HG03064 (cell line): ENCODE data around the gene CD151.

ENCODE experiments used
- ATAC-seq: cut with Tn5 transposase; IDR thresholded peaks from one replicate; pipeline ENCODE4 v1.9.1; 2021; ENCODE audit warnings: low read depth; ENCODE audit not compliant: unreplicated experiment

CD151 gene

DNA sequence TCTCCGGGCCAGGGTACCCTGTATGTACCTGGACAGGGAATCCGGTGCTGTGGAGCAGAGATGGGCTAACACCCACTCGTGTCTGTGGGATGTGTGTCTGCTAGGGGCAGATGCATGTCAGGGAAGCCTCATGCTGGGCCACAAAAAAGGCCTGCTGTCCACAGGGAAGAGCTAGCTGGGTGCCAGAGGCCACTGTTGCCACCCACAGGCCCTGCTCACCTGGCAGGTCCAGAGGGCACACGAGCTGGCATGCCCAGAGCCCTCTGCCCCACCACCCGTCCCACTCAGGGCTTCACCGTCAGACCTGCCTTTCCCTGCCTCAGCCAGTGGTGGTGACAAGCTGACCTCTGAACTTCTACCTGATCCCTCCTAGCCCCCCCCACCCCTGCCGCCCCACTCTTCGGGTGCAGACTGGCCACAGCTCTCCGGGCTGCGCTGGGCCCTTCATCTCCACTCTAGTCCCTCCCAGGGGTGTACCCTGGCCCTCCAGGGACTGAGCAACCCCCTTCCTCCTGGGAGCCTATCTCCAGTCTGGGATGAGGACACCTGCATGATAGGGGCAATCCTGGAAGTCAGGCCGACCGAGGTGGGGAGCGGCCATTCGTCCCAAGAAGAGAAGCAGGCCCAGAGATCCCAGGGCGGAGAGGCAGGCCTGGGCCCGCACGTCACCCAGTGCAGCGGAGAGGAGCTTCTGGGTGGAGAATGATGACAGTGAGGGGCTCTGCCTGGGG, 36.0 kb upstream of the CD151 start:
- ATAC-seq = no peak

- peak; percentile 36 for ATAC-seq
Measured at GRCh38 chr11:797296-798092, 35.3 kb upstream of the CD151 start.

DNA sequence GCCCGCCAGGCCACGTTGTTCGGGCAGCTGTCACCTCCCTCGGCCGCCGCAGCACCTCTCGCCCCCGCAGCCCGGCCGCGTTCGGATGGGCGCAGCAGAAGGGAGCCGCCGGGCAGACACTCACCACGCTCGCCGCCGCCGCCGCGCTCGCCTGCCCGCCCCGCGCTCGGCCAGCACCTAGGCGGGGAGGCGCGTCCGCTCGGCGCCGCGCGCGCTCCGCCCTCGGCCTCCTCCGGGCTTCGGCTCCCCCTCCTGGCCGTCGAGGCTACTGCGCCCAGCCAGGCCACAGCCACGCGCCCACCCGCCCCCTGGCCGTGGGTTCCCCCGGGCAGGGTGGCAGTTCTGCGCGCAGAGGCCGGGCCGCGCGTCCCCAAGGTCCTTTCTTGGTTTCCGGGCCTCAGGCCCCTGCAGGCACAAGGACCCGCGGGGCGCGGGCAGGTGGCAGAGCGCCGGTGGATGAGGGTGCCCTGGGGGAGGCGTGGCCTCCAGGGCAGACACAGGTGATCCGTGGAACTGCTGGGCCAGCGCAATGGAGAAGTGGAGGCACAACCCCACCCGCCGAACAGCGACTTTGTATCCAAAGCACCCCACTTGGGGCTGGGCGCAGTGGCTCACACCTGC, 34.5 kb upstream of the CD151 start, which contains the start of gene SLC25A22:
TSS of gene SLC25A22 (minus strand) at position 189 of the 621 bp plus-strand sequence. CDS start 3,275 bp downstream, outside the sequence.
- peak; percentile 47 for ATAC-seq

DNA sequence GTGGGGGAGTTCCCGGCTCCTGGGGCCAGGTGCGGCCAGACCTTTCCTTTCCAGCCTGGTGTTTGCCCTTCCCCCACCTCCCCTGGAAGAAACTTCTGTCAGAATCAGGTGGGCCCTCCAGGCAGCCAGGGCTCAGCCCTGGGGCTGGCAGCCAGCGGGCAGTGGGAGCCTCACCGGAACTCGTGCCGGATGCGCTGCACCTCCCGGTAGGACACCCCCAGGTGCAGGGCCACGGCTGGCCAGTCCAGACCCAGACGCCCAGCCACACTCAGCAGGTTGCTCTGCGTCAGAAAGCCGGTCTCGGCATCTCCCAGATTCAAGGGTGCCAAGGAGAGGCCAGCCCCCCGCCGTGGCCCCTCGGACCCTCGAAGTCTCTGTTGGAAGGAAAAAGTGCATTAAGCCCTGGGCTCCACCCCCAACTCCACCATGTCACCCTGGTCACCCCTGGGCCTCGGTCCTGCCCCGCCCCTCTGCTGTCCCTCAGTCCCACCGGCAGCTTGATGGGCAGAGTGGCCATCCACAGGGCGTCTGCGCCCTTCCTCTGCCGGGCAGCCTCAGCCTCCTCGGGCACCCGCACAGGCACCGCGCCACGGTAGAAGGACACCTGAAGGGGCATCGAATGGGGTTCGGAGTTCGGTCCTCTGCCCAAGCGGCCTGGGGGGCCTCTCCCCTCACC, 33.0 kb upstream of the CD151 start:
- no peak for ATAC-seq

GRCh38 chr11:800473-800872, 32.3 kb upstream of the CD151 start:
- no peak for ATAC-seq

DNA sequence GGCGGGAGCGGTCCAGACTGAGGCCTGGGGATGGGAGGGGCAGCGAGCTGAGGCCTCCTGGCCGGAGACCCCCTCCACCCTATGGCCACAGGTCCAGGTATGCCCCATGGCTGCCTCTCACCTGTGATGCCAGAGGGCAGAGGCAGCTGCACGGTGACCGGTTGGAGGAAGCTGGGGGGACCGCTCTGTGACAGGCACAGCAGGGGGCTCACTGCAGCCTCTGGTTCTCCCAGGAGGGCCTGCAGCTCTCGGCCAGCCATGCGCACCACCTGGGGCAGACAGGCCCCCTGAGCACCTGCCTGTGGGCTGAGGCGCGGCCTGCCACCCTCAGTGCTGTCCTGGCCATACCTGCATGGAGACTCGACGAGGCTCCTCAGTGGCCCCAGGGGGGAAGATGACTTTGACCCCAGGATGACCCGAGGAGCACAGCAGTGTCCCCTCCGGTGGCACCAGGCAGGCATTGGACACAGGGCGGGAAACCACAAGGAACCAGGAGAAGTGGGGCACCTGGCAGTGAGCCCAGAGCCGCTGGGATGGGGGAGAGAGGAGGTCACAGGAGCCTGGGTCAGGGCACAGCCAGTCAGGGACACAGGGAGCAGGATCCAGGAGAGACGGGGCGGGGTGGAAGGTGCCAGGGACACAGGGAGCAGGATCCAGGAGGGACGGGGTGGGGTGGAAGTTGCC, 31.5 kb upstream of the CD151 start:
- no peak for ATAC-seq

GRCh38 chr11:802018-802617, 30.6 kb upstream of the CD151 start:
- no peak for ATAC-seq

DNA sequence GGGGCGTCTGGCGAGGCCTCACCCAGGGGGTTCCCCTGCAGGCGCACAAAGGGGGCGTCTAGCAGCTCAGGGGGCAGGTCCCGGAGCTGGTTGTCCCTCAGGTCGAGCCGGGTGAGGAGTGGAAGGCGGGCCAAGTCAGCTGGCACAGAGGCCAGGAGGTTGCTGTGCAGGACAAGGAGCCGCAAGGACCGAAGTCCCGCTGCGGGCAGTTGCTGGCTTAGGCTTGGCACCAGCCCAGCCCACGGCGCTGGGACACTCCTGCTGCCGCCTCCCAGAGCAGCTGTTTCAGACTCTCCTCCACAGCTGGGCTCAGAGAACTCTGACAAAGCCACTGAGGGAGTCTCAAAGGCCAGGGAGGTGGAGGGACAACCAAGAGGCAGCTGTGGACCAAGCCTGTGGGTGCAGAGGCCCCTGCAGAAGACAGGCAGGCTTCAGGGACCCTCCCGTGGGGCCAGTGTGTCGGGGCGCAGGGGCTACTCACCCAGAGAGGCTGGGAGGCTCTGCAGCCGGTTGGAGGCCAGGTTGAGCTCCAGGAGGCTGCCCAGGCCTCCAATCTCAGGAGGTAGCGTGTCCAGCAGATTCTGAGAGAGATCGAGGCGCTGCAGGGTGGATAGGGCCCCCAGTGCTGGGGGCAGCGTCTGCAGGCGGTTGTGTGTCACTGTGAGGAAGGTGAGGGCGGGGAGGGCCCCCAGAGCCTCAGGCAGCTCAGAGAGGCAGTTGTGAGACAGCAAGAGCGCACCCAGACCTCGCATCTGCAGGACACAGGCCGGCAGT, 29.9 kb upstream of the CD151 start:
- ATAC-seq = no peak

DNA sequence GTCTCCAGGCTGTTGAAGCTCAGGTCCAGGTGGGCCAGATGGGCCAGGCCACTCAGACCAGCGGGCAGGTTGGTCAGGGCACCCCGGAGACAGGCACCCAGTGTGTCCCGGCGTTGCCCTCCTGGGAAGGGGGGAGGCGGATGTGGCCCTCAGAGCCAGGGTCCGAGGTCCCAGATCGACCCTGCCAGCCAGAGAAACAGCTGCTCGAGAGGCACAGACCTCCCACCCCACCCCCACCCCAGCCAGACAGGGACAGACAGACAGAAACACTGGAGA, 29.3 kb upstream of the CD151 start:
- ATAC-seq = no peak

- no peak for ATAC-seq
Measured at GRCh38 chr11:803770-804598, 28.8 kb upstream of the CD151 start.

GRCh38 chr11:804599-804964, 28.2 kb upstream of the CD151 start:
- ATAC-seq = no peak

DNA sequence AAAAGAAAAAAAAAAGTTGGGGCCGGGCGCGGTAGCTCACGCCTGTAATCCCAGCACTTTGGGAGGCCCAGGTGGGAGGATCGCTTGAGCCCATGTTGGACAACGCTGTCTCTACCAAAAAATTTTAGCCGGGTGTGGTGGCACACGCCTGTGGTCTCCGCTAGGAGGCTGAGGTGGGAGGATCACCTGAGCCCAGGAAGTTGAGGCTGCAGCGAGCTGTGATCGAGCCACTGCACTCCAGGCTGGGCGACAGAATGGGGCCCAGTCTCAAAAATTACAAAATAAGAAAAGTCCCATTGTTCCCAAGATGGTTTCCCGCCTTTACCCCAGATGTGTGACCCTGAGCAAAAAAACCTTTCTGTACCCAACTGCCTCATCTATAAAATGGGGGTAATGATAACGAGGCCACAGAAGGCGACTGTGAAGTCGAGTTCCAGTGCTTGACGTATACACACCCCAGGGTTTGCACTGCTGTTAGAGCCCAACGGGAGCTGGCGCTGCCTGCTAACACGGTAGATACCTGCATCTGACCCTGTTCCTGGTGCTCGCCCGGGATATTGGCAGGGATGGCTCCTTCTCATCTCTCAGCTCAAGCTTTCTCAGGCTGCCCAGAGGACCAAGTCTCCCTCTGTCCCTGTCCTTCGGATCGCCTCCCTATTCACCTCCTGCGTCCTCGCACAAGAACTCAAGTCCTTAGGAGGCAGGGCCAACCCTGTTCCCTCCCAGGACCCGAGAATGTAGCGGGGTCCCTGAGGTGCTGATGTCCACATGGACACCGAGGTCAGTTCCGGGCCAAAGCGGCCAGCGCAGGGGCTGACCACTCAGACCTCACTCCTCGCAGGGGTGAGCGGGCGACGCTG, 24.1 kb upstream of the CD151 start:
- ATAC-seq = no peak

DNA sequence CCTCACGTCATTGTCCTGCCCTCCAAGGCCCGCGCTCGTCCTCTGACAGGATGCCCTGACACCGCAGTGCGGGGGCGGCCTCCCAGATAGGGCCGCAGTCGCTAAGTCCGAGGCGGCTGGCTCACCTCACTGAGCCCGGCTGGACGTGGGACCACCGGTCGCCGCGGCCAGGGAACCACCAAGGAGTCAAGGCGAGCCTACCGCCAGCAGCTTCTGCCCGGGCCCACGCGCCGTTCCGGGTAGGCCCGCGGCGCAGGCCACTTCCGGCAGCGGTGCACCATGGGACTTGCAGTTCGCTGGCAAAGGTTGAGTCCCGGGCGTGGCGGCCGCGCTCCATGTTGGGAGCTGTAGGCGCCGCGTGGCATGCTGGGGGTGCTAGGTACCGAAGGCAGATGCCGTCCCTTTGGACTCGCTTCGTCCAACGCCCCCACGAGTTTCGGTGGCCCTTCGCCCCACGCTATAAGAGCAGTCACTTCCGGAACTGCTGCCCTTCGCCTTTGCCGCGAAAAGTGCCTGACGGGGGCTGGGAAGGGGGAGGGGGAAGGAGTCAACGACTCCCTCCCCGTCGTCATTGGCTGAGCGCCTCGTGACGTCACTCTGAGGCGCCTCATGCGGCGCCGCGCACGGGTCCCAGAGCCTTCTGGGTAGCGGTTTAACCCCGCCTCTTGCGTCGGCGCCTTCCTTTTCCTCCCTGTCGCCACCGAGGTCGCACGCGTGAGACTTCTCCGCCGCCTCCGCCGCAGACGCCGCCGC, 23.3 kb upstream of the CD151 start, which contains the start of gene RPLP2:
TSS of gene RPLP2 (plus strand) at position 681 of the 753 bp plus-strand sequence. CDS start 268 bp downstream, outside the sequence.
- ATAC-seq = peak; percentile 64

DNA sequence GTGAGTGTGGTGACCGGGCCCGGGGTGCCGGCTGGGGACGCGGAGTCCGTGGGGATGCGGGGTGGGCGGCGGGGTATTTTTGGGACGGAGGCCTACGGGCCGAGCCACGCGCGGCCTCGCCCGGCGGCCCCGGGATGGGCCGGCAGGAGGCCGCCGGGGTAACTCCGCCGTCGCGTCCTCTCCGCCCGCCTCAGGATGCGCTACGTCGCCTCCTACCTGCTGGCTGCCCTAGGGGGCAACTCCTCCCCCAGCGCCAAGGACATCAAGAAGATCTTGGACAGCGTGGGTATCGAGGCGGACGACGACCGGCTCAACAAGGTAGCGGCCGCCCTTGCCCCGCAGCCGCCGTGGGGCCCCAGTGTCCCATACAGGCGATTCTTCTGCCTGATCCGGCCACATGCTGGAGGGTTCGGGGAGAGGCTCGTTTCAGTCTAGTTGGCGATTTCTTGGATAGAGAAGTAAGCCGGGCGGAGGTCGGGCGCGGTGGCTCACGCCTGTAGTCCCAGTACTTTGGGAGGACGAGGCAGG, 22.6 kb upstream of the CD151 start:
- peak; percentile 14 for ATAC-seq

DNA sequence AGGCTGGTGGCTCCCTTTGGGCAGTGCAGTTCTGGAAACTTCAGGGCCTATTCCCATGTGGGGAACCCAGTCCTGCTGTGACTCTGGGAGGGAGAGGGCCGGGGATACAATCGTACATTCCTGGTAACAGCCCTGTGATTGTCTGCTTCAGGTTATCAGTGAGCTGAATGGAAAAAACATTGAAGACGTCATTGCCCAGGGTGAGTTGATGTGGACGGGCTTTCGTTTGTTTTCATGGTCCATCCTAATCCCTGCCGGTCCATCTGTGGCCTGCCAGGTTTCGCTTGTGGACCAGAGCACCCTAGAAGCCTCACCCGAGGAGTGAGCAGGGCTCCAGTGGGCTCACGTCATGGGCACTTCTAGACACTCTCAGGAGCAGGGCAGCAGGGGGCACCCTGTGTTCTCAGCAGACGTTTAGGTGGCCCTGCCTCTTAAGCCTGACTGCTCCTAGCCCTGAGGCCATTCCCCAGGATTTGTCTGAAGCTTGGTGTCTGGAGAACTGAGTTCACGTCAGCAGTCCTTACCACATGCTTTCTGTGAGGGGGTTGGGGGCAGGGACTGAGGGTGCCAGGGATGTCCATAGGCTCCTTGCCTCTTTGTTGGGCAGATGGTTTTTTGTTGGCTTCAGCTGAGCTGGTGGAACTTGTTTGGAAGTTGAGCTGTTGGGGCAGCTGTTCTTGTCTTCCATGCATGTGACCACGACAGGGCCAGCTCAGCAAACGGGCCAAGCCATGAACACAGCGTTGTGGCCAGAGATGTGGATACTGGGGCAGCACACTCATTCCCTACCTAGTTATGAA, 21.1 kb upstream of the CD151 start:
- no peak for ATAC-seq

GRCh38 chr11:812390-812789, 20.4 kb upstream of the CD151 start:
- ATAC-seq = no peak
